ENCODE data around the gene CALHM3.

CALHM3 gene

GRCh38 chr10:103517234-103518085, 38.4 kb upstream of the CALHM3 start:
- DNase-seq (ENCODE audit: low read depth) = no peak
- no peak for TF ChIP-seq CTCF (IDR thresholded peaks at IDR 0.05; ENCODE audit: low read depth, low read length, missing control alignments)
- no peak overlapping the region for H3K4me3 ChIP-seq (ENCODE audit: low read depth, low read length)

GRCh38 chr10:103514244-103514643, 35.2 kb upstream of the CALHM3 start:
- TF ChIP-seq CTCF (IDR thresholded peaks at IDR 0.05; ENCODE audit: low read depth, low read length, missing control alignments) = no peak
- no peak for DNase-seq (ENCODE audit: low read depth)
- H3K4me3 ChIP-seq (ENCODE audit: low read depth, low read length) = no peak overlapping the region

- H3K4me3 ChIP-seq (ENCODE audit: low read depth, low read length) = no peak overlapping the region
- no peak for DNase-seq (ENCODE audit: low read depth)
- no peak for TF ChIP-seq CTCF (IDR thresholded peaks at IDR 0.05; ENCODE audit: low read depth, low read length, missing control alignments)
Observed at GRCh38 chr10:103513380-103514060, 34.5 kb upstream of the CALHM3 start.

- TF ChIP-seq CTCF (IDR thresholded peaks at IDR 0.05; ENCODE audit: low read depth, low read length, missing control alignments) = no peak
Observed at GRCh38 chr10:103512591-103513379, 33.7 kb upstream of the CALHM3 start.

GRCh38 chr10:103512166-103512565, 33.1 kb upstream of the CALHM3 start:
- no peak for DNase-seq (ENCODE audit: low read depth)
- no peak overlapping the region for H3K4me3 ChIP-seq (ENCODE audit: low read depth, low read length)
- no peak for TF ChIP-seq CTCF (IDR thresholded peaks at IDR 0.05; ENCODE audit: low read depth, low read length, missing control alignments)

More at GRCh38 chr10:103512591-103513379, 33.7 kb upstream of the CALHM3 start:
- DNase-seq (ENCODE audit: low read depth) = no peak
- no peak overlapping the region for H3K4me3 ChIP-seq (ENCODE audit: low read depth, low read length)

GRCh38 chr10:103510791-103511752, 32.0 kb upstream of the CALHM3 start:
- no peak for TF ChIP-seq CTCF (IDR thresholded peaks at IDR 0.05; ENCODE audit: low read depth, low read length, missing control alignments)
- H3K4me3 ChIP-seq (ENCODE audit: low read depth, low read length) = no peak overlapping the region
- DNase-seq (ENCODE audit: low read depth) = no peak
